Smooth muscle cell (in vitro differentiated cells): ENCODE data around the gene ANXA6. TPM values are rescaled to one million over a fixed set of nuclear protein-coding genes. Genes with fewer than 3 reads are reported as not detected.

Source experiments
- DNase-seq: peaks from one replicate; lab custom pipeline; 2025; ENCODE audit not compliant: unreplicated experiment; lab: John Stamatoyannopoulos, UW
- H2AFZ ChIP-seq: fragments of 200-600 bp; sonication (generic); 2 replicates; pipeline ENCODE4 v1.6.0; 2016; ENCODE audit warnings: antibody characterized with exemption, low read depth, mild to moderate bottlenecking
- H3F3A ChIP-seq: fragments of 200-600 bp; sonication (generic); 2 replicates; pipeline ENCODE4 v1.6.0; 2017; ENCODE audit warnings: antibody characterized with exemption, low read depth
- H3K27ac ChIP-seq: fragments of 200-600 bp; sonication (generic); 2 replicates; pipeline ENCODE4 v1.5.1; 2016; ENCODE audit warnings: low read depth, mild to moderate bottlenecking
- H3K27me3 ChIP-seq: fragments of 200-600 bp; sonication (generic); 2 replicates; pipeline ENCODE4 v1.6.1; 2016; ENCODE audit warnings: low read depth, mild to moderate bottlenecking
- H3K36me3 ChIP-seq: fragments of 200-600 bp; sonication (generic); 2 replicates; pipeline ENCODE4 v1.5.1; 2016; ENCODE audit warnings: low read depth
- H3K4me1 ChIP-seq: fragments of 200-600 bp; sonication (generic); 2 replicates; pipeline ENCODE4 v1.5.1; 2016; ENCODE audit warnings: low read depth
- H3K4me2 ChIP-seq: fragments of 200-600 bp; sonication (generic); 2 replicates; pipeline ENCODE4 v1.6.0; 2016; ENCODE audit warnings: mild to moderate bottlenecking
- H3K4me3 ChIP-seq: fragments of 200-600 bp; sonication (generic); 2 replicates; pipeline ENCODE4 v1.5.1; 2016; ENCODE audit warnings: mild to moderate bottlenecking
- H3K79me2 ChIP-seq: fragments of 200-600 bp; sonication (generic); 2 replicates; pipeline ENCODE4 v1.6.0; 2016; ENCODE audit warnings: low read depth, mild to moderate bottlenecking
- H3K9ac ChIP-seq: fragments of 200-600 bp; sonication (generic); 2 replicates; pipeline ENCODE4 v1.6.0; 2016; ENCODE audit warnings: low read depth
- H3K9me3 ChIP-seq: fragments of 200-600 bp; sonication (generic); replicated peaks from 2 replicates; pipeline ENCODE4 v1.5.1; 2016; ENCODE audit warnings: low read depth
- H4K20me1 ChIP-seq: fragments of 200-600 bp; sonication (generic); 2 replicates; pipeline ENCODE4 v1.6.0; 2016; ENCODE audit warnings: low read depth
- WGBS: methylation state at CpG from one replicate; pipeline ENCODE4 v1.1.7; 2016; ENCODE audit warnings: low lambda C conversion rate; 5-methylcytosine and 5-hydroxymethylcytosine counted together
- polyA plus RNA-seq: library from polyadenylated mRNA; unstranded; fragments of >200 nt; fragmentation: Nextera tagmentation; extraction: Ambion mirVana; gene quantifications from 2 replicates; pipeline ENCODE4 v1.2.1, GENCODE V29; 2016
- total RNA-seq: library from RNA; depleted of rRNA; stranded (reverse); fragments of >200 nt; gene quantifications from 2 replicates; pipeline ENCODE4 v1.2.3, GENCODE V29; 2014
- TF ChIP-seq, protein P1 (sequence below): fragments of 200-600 bp; sonication (generic); IDR thresholded peaks from 2 replicates; pipeline ENCODE4 v1.5.1; 2017; ENCODE audit warnings: borderline replicate concordance, mild to moderate bottlenecking, antibody characterized with exemption; ENCODE audit not compliant: insufficient read depth, poor library complexity, severe bottlenecking

Gene ANXA6
- total and polyA plus RNA-seq, 2 experiments from 2014 or later = 264 to 279 TPM

DNA sequence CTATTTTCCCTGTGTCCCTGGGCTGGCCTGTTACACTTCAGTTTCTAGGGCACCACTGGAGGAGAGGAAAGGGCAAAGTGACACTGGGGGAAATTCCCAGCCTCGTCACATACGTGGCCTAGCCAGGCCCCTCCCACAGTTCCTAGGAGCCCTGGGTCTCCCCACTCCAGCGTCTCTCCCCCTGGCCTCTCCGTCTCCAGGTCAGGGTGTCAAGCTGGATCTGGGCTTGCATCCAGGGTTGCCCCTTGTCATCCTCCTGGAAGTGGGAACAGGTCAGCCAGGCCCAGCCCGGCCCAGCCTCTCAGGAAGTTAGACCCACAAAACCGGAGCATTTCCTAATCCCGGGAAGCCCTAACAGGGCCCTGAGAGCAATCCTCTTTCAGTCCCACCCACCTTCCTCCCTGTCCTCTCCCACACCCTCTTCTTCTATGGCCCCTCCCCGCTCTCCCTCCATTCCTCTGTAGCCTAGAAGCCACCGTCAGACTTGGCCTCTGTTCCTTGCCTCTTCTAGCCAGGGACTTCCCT is 72.0 kb downstream of the ANXA6 start:
- peak; percentile 42 for DNase-seq
- Histone ChIP-seq H3K36me3 (no peaks in the 10 kb centered on the region), H3K79me2 (no peaks in the 10 kb centered on the region), H3K9ac (peak overlapping the region; percentile 76), H3K27me3 (no peaks in the 10 kb centered on the region), H3F3A (peaks cover 14% of the 10 kb centered on the region), H3K4me3 (no peak overlapping the region), H3K4me2 (peak overlapping the region; percentile 75), H3K27ac (peak overlapping the region; percentile 91), H4K20me1 (no peaks in the 10 kb centered on the region), H3K9me3 (no peaks in the 10 kb centered on the region), H2AFZ (no peak overlapping the region), H3K4me1 (peaks cover 12% of the 10 kb centered on the region)
- WGBS = 40% methylated on average over 9 of the region's 9 CpGs
- TF ChIP-seq, protein P1, sequence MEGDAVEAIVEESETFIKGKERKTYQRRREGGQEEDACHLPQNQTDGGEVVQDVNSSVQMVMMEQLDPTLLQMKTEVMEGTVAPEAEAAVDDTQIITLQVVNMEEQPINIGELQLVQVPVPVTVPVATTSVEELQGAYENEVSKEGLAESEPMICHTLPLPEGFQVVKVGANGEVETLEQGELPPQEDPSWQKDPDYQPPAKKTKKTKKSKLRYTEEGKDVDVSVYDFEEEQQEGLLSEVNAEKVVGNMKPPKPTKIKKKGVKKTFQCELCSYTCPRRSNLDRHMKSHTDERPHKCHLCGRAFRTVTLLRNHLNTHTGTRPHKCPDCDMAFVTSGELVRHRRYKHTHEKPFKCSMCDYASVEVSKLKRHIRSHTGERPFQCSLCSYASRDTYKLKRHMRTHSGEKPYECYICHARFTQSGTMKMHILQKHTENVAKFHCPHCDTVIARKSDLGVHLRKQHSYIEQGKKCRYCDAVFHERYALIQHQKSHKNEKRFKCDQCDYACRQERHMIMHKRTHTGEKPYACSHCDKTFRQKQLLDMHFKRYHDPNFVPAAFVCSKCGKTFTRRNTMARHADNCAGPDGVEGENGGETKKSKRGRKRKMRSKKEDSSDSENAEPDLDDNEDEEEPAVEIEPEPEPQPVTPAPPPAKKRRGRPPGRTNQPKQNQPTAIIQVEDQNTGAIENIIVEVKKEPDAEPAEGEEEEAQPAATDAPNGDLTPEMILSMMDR = no peak

DNA sequence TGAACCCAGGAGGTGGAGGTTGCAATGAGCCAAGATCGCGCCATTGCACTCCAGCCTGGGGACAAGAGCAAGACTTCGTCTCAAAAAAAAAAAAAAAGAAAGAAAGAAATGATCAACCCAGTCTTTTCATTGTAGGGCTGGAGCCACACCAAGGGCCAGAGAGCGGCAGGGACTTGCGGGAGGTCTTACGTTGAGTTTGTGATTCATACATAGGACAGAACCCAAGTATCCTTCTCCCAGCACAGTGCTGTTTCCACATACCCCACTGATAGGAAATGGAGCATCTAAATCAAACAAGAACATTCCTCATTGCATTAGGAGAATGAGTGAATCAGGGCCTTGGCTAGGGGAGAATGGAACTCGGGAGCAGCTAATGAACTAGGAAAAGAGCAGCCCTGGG is 73.2 kb downstream of the ANXA6 start:
- no peaks in the 10 kb centered on the region for H3K36me3 ChIP-seq
- H4K20me1 ChIP-seq = peaks cover 8% of the 10 kb centered on the region
- TF ChIP-seq, protein P1 = no peak
- H3K9ac ChIP-seq = peak overlapping the region; percentile 76
- H3K4me1 ChIP-seq = peaks cover 12% of the 10 kb centered on the region
- no peaks in the 10 kb centered on the region for H3K27me3 ChIP-seq
- no peak overlapping the region for H3K4me3 ChIP-seq
- H3K79me2 ChIP-seq = peaks cover 11% of the 10 kb centered on the region
- WGBS = 90% methylated on average over 7 of the region's 7 CpGs
- no peak for DNase-seq
- H3F3A ChIP-seq = peaks cover 14% of the 10 kb centered on the region
- H3K9me3 ChIP-seq = no peaks in the 10 kb centered on the region
- H3K27ac ChIP-seq = peak overlapping the region; percentile 91
- no peak overlapping the region for H3K4me2 ChIP-seq
- H2AFZ ChIP-seq = no peak overlapping the region

DNA sequence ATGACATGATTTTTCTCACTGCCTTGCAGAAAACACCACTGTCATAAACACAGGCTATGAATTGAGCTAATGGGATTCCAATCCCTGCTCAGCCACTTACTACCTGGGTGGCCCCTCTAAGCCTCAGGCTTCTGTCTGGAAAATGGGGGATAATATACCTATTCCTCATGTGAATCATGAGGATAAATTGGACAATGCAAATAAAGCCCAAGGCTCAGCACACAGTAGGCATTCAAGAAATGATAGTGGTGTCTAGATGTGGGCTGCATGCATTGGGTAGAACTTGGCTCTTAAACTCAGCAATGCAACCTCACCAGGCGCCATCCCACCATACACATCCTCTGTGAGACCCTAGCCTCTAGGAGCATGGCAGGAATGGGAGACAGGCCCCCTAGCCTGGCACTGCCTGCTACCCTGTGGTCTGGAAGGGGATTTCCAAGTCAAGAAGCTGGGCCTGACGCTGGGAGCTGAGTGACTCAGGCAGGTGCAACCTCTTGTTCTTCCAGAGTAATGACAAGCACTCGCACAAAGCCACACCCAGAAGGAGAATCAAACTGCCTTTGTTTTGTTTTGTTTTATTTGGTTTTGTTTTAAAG is 74.4 kb downstream of the ANXA6 start:
- no peaks in the 10 kb centered on the region for H3K36me3 ChIP-seq
- no peaks in the 10 kb centered on the region for H3K9me3 ChIP-seq
- H2AFZ ChIP-seq = no peak overlapping the region
- no peak for DNase-seq
- peak overlapping the region; percentile 100 for H3K27ac ChIP-seq
- TF ChIP-seq, protein P1 = no peak
- H3K79me2 ChIP-seq = peaks cover 22% of the 10 kb centered on the region
- 77% methylated on average over 3 of the region's 3 CpGs for WGBS
- peaks cover 12% of the 10 kb centered on the region for H3K4me1 ChIP-seq
- peaks cover 14% of the 10 kb centered on the region for H3F3A ChIP-seq
- H4K20me1 ChIP-seq = peaks cover 20% of the 10 kb centered on the region
- no peak overlapping the region for H3K4me3 ChIP-seq
- peak overlapping the region; percentile 89 for H3K4me2 ChIP-seq
- H3K27me3 ChIP-seq = no peaks in the 10 kb centered on the region
- peak overlapping the region; percentile 99 for H3K9ac ChIP-seq
